Glutamatergic neuron (in vitro differentiated cells): ENCODE results near the gene ZNF784. TPM values are rescaled to one million over a fixed set of nuclear protein-coding genes. Genes with fewer than 3 reads are reported as not detected.

Experiments used
- DNase-seq: peaks from one replicate; pipeline ENCODE4 v3.0.0; 2022
- H3K27ac Mint-ChIP-seq: one replicate; pipeline ENCODE4 v1.8.0; 2020; ENCODE audit warnings: mild to moderate bottlenecking, mixed read lengths, inconsistent platforms; ENCODE audit not compliant: unreplicated experiment
- H3K27me3 Mint-ChIP-seq: one replicate; pipeline ENCODE4 v1.8.0; 2020; ENCODE audit warnings: mild to moderate bottlenecking, moderate library complexity, mixed read lengths, inconsistent platforms; ENCODE audit not compliant: unreplicated experiment
- H3K36me3 Mint-ChIP-seq: one replicate; pipeline ENCODE4 v1.8.0; 2020; ENCODE audit warnings: mild to moderate bottlenecking, mixed read lengths, inconsistent platforms; ENCODE audit not compliant: unreplicated experiment
- H3K4me1 Mint-ChIP-seq: one replicate; pipeline ENCODE4 v1.8.0; 2020; ENCODE audit warnings: mild to moderate bottlenecking, low read depth, mixed read lengths, inconsistent platforms; ENCODE audit not compliant: unreplicated experiment
- H3K4me3 Mint-ChIP-seq: one replicate; pipeline ENCODE4 v1.8.0; 2020; ENCODE audit warnings: mild to moderate bottlenecking, mixed read lengths, inconsistent platforms; ENCODE audit not compliant: unreplicated experiment
- H3K9me3 Mint-ChIP-seq: one replicate; pipeline ENCODE4 v1.8.0; 2020; ENCODE audit warnings: mild to moderate bottlenecking, moderate library complexity, mixed read lengths, inconsistent platforms; ENCODE audit not compliant: unreplicated experiment
- total RNA-seq: library from RNA; stranded (reverse); fragmentation: NEBNext Ultra II Directional; extraction: Animal tissue kit (Norgen Biotek cat#: 25700); gene quantifications from one replicate; pipeline ENCODE4 v1.2.1, GENCODE V29; 2021; ENCODE audit not compliant: unreplicated experiment
- TF ChIP-seq, protein P1 (sequence below): fragments of 200-600 bp; sonication (generic); IDR thresholded peaks from one replicate; pipeline ENCODE4 v1.5.0; 2021; ENCODE audit not compliant: partially characterized antibody, unreplicated experiment

ZNF784 gene
- total RNA-seq, 1 donor from 2014 or later: 8.4 TPM

DNA sequence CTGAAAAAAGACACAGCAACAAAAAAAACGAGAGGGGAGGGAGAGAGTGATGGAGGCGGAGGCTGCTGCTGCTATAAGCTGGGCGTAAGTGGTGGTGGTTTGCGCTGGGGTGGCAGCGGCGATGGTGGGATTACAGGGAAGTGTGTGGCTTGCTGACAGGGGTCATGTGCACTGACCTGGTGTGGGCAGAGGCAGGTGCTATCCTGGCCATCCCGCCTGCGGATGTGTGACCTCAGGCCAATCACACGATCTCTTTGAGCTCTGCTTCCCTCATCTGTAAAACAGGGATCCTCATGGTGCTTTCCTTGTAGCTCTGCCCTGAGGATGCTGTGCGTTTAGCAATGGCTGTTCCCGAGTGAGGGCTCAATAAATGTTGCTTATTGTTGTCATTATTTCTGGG is 13.2 kb upstream of the ZNF784 start:
- H3K9me3 Mint-ChIP-seq: peaks cover 11% of the 10 kb centered on the region
- no peaks in the 10 kb centered on the region for H3K36me3 Mint-ChIP-seq
- peaks cover 18% of the 10 kb centered on the region for H3K27me3 Mint-ChIP-seq
- H3K4me1 Mint-ChIP-seq: peaks cover 25% of the 10 kb centered on the region
- peak overlapping the region; percentile 36 for H3K4me3 Mint-ChIP-seq
- no peak overlapping the region for H3K27ac Mint-ChIP-seq
- TF ChIP-seq, protein P1, sequence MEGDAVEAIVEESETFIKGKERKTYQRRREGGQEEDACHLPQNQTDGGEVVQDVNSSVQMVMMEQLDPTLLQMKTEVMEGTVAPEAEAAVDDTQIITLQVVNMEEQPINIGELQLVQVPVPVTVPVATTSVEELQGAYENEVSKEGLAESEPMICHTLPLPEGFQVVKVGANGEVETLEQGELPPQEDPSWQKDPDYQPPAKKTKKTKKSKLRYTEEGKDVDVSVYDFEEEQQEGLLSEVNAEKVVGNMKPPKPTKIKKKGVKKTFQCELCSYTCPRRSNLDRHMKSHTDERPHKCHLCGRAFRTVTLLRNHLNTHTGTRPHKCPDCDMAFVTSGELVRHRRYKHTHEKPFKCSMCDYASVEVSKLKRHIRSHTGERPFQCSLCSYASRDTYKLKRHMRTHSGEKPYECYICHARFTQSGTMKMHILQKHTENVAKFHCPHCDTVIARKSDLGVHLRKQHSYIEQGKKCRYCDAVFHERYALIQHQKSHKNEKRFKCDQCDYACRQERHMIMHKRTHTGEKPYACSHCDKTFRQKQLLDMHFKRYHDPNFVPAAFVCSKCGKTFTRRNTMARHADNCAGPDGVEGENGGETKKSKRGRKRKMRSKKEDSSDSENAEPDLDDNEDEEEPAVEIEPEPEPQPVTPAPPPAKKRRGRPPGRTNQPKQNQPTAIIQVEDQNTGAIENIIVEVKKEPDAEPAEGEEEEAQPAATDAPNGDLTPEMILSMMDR: no peak
- no peak for DNase-seq

DNA sequence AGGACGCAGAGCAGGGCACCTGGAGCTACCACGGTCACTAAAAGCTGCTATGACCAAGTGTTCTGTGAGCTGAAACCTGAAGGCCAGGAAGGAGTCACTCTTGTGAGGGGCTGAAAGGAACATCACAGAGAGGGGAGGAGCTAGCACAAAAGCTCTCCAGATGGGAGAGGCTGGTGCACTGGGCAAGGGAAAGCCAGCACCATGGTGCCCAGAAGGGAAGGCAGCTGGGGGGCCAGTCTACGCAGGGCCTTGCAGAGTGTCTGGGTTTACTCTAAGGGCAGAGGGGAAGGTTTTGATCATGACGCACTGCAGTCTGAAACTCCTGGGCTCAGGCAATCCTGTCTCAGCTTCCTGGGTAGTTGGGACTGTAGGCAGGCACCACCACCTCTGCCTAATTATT is 12.4 kb upstream of the ZNF784 start:
- Mint-ChIP-seq H3K36me3 (no peaks in the 10 kb centered on the region), H3K27me3 (peaks cover 14% of the 10 kb centered on the region), H3K27ac (no peak overlapping the region), H3K4me1 (peaks cover 20% of the 10 kb centered on the region), H3K9me3 (peaks cover 8% of the 10 kb centered on the region), H3K4me3 (peak overlapping the region; percentile 98)
- TF ChIP-seq, protein P1: no peak
- no peak for DNase-seq

DNA sequence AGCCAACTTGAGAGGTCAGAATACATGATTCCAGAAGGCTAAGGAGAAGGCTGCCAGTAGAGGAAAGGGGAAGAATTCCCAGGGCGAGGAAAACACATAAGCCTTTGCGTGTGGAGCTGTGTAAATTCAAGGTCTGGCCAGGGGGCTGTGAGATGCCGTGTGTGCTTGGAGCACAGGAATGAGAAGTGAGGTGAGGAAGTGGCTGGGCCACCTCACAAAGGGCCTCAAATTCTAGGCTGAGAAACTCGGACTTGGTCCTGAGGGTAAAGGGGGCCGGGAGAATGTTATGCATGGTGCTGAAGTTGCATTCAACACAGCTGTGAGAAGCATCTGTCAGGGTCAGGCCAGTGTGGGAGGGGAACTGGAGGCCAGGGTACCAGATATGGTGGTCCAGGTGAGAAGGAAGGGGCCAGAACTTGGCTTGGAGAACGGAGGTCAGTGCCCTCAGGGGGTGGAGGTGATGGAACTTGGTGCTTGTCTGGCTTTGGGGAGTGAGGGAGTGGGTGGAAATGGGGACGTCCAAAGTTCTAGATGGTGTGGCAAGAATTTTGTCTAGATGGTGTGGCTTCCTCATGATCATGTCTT is 11.6 kb upstream of the ZNF784 start:
- peaks cover 14% of the 10 kb centered on the region for H3K27me3 Mint-ChIP-seq
- TF ChIP-seq, protein P1: no peak
- H3K4me1 Mint-ChIP-seq: peaks cover 20% of the 10 kb centered on the region
- no peaks in the 10 kb centered on the region for H3K36me3 Mint-ChIP-seq
- DNase-seq: no peak
- H3K9me3 Mint-ChIP-seq: peaks cover 4% of the 10 kb centered on the region
- H3K4me3 Mint-ChIP-seq: peak overlapping the region; percentile 98
- H3K27ac Mint-ChIP-seq: peak overlapping the region; percentile 94

DNA sequence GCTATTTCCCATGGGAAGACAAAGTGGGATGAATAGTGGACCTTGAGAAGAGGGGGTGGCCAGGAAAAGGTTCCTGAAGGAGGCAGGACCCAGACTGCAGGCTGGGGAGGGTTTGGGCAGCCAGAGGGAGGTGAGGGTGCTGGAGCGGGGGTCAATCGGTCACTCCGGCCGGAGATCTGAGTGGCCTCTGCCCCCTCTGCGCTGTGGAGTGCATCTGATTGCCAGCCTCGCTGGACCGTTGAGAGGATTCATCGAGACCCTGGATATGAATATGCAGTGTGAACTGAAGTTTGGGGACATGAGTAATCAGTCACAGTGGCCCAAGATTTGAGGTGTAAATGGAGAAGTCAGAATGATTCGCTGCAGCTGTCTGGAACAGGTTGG is 11.0 kb upstream of the ZNF784 start:
- H3K27ac Mint-ChIP-seq: peak overlapping the region; percentile 94
- TF ChIP-seq, protein P1: no peak
- peaks cover 14% of the 10 kb centered on the region for H3K27me3 Mint-ChIP-seq
- H3K4me1 Mint-ChIP-seq: peaks cover 20% of the 10 kb centered on the region
- peak overlapping the region; percentile 98 for H3K4me3 Mint-ChIP-seq
- no peaks in the 10 kb centered on the region for H3K36me3 Mint-ChIP-seq
- H3K9me3 Mint-ChIP-seq: peaks cover 4% of the 10 kb centered on the region
- DNase-seq: no peak

DNA sequence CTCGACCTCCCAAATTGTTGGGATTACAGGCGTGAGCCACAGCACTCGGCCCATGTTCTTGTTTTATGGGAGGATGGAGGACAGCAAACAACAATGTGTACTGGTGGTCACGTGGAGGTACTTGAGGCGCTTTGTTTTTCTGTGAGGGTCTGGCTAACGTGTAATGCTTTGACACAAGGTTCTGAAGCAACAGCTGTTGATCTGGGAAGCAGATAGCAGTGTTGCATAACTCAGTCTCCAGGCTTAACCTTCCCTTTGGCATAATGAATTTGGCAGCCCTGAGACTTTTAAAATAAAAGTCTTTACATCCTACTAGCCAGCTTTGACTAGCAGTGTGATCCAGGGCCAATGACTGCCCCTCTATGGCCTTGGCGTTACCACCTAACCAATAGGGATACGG is 9.5 kb upstream of the ZNF784 start:
- Mint-ChIP-seq H3K4me3 (no peak overlapping the region), H3K36me3 (no peaks in the 10 kb centered on the region), H3K4me1 (peaks cover 15% of the 10 kb centered on the region), H3K9me3 (peaks cover under 1% of the 10 kb centered on the region), H3K27me3 (peaks cover 11% of the 10 kb centered on the region), H3K27ac (no peak overlapping the region)
- TF ChIP-seq, protein P1: no peak
- DNase-seq: no peak
